Measurements from ENCODE around the gene ZCCHC7.

Gene ZCCHC7

GRCh38 chr9:37126214-37126788, 5.9 kb downstream of the ZCCHC7 start:
- TF ChIP-seq, protein P1, sequence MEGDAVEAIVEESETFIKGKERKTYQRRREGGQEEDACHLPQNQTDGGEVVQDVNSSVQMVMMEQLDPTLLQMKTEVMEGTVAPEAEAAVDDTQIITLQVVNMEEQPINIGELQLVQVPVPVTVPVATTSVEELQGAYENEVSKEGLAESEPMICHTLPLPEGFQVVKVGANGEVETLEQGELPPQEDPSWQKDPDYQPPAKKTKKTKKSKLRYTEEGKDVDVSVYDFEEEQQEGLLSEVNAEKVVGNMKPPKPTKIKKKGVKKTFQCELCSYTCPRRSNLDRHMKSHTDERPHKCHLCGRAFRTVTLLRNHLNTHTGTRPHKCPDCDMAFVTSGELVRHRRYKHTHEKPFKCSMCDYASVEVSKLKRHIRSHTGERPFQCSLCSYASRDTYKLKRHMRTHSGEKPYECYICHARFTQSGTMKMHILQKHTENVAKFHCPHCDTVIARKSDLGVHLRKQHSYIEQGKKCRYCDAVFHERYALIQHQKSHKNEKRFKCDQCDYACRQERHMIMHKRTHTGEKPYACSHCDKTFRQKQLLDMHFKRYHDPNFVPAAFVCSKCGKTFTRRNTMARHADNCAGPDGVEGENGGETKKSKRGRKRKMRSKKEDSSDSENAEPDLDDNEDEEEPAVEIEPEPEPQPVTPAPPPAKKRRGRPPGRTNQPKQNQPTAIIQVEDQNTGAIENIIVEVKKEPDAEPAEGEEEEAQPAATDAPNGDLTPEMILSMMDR (IDR thresholded peaks at IDR 0.05; ENCODE audit: extremely low read depth, insufficient read depth, missing control alignments) = no peak
- DNase-seq (ENCODE audit: low spot score) = no peak

DNA sequence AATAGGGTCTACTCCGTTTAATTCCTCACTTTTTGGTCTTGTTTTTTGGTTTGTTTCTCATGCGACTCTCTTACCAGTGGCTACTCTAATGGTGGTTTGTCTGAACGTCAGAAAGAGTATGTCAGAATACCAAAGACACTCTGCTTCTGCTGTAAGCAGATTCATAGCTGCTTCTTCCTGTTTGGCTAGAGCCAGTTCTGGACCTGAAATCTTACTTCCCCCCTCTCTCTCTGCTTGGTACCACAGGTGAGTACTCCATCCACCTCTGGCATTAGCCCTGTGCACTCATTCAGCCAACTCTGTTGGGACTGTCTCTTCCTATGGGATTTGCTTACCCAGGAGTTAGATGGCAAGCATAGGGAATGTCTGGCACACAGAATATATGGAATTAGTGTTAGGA, 6.6 kb downstream of the ZCCHC7 start:
- in situ Hi-C loops (cut with MboI; ENCODE audit: low pct_unique_long_range_greater_than_20kb, low sequenced_read_pairs, unreplicated experiment) = no loop called here
- no peak for DNase-seq (ENCODE audit: low spot score)
- TF ChIP-seq, protein P1 (IDR thresholded peaks at IDR 0.05; ENCODE audit: extremely low read depth, insufficient read depth, missing control alignments) = no peak

More at GRCh38 chr9:37126214-37126788, 5.9 kb downstream of the ZCCHC7 start:
- in situ Hi-C loops (cut with MboI; ENCODE audit: low pct_unique_long_range_greater_than_20kb, low sequenced_read_pairs, unreplicated experiment) = no loop called here

DNA sequence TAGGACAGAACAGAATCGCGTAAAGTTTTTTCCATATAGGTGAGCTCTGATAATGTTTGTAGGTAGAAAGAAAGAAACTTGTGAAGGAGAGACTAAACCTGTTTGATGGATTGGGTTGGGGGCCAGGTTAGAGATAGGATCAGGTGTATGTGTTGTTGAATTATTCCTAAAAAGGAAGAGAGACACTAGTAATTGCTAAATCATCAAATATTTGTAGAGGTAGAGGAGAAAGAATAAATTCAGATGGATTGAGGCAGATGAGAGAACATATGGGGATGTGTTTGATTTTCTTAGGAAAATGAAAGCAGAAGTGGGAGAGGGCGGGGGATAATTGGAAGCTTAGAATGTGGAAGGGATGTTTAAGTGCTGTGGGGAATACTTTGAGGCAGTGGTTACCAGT, 7.7 kb downstream of the ZCCHC7 start:
- TF ChIP-seq, protein P1 (IDR thresholded peaks at IDR 0.05; ENCODE audit: extremely low read depth, insufficient read depth, missing control alignments) = no peak
- in situ Hi-C loops (cut with MboI; ENCODE audit: low pct_unique_long_range_greater_than_20kb, low sequenced_read_pairs, unreplicated experiment) = no loop called here
- no peak for DNase-seq (ENCODE audit: low spot score)

- in situ Hi-C loops (cut with MboI; ENCODE audit: low pct_unique_long_range_greater_than_20kb, low sequenced_read_pairs, unreplicated experiment) = no loop called here
- no peak for DNase-seq (ENCODE audit: low spot score)
- TF ChIP-seq, protein P1 (IDR thresholded peaks at IDR 0.05; ENCODE audit: extremely low read depth, insufficient read depth, missing control alignments) = no peak
Observed at GRCh38 chr9:37134166-37134565, 13.8 kb downstream of the ZCCHC7 start.

GRCh38 chr9:37141015-37141414, 20.6 kb downstream of the ZCCHC7 start:
- no peak for DNase-seq (ENCODE audit: low spot score)
- in situ Hi-C loops (cut with MboI; ENCODE audit: low pct_unique_long_range_greater_than_20kb, low sequenced_read_pairs, unreplicated experiment) = no loop called here
- TF ChIP-seq, protein P1 (IDR thresholded peaks at IDR 0.05; ENCODE audit: extremely low read depth, insufficient read depth, missing control alignments) = no peak

- DNase-seq (ENCODE audit: low spot score) = no peak
- TF ChIP-seq, protein P1 (IDR thresholded peaks at IDR 0.05; ENCODE audit: extremely low read depth, insufficient read depth, missing control alignments) = no peak
- in situ Hi-C loops (cut with MboI; ENCODE audit: low pct_unique_long_range_greater_than_20kb, low sequenced_read_pairs, unreplicated experiment) = no loop called here
Observed at GRCh38 chr9:37144762-37145161, 24.4 kb downstream of the ZCCHC7 start.
